GM18502 (cell line): ENCODE measurements around the gene DBF4B.

ENCODE experiments used
- ATAC-seq: cut with Tn5 transposase; IDR thresholded peaks from one replicate; pipeline ENCODE4 v1.9.1; 2021; ENCODE audit warnings: mild to moderate bottlenecking; ENCODE audit not compliant: unreplicated experiment, poor library complexity

The DBF4B gene

GRCh38 chr17:44794851-44795413, 86.5 kb downstream of the DBF4B start:
- ATAC-seq: no peak

GRCh38 chr17:44795421-44795820, 87.0 kb downstream of the DBF4B start:
- no peak for ATAC-seq

DNA sequence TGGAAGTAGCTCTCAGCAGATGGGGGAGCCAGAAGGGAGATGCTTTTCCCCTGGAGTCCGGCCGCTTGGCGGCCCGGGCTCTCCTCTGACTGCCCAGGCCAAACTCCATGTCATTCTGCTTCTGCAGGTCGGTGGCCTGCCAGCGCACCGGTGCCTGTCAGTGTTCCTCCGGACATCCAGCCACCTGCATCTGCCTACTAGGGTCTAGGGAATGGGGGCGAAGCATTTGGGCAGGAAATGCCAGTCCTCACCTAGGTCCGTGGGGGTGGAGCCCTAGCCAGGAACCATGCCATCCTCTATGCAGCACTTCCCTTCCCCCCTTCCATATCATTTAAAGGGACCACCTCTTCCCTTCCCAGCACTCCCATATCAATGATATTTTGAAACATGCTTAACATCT, 87.5 kb downstream of the DBF4B start:
- ATAC-seq: no peak

DNA sequence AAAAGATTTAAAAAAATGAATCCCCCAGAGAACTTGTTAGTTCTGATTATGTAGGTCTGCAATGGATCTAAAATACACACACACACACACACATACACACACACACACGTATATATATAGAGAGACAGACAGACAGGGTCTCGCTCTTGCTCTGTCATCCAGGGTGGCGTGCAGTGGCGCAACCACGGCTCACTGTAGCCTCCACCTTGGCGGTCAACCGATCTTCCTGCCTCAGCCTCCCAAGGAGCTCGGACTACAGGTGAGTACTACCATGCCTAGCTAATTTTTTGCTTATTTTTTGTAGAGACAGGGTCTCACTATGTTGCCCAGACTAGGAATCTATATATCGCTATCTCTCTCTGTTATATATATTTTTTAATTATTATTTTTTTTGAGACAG, 88.3 kb downstream of the DBF4B start:
- ATAC-seq: no peak

- ATAC-seq: no peak
Measured at GRCh38 chr17:44797802-44798201, 89.3 kb downstream of the DBF4B start.

DNA sequence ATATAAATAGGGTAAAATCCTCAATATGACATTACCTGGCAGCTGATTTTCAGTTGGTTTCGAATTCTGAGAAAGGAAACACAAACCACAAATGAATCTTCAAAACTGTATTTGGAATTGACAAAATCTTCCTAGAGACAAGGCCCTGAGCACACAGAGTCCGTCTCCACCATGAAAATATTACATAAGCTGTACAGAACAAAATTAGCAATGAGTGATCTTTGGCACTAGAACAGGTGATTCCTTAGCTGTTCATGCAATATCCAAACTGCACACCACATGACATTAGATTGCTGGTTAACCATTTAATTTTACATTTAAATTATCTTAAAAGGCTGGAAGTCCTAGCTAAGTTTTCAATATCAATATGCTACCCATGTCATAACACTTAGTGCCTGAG, 89.9 kb downstream of the DBF4B start:
- no peak for ATAC-seq
